SK-N-SH (cell line): ENCODE results near the gene LMNTD2. TPM values are rescaled to one million over a fixed set of nuclear protein-coding genes. Genes with fewer than 3 reads are reported as not detected.

Experiments
- CTCF ChIA-PET: fragments of 300-600, 350-600 bp; formaldehyde crosslinking; extraction: SDS; loops from one replicate; lab custom pipeline; 2021; lab: Yijun Ruan, JAX
- POLR2A ChIA-PET: fragments of 350-600 bp; sonication (Branson Sonifier 250); formaldehyde crosslinking; extraction: SDS; loops from one replicate; lab custom pipeline; 2020; ENCODE audit warnings: antibody characterized with exemption, inconsistent platforms; lab: Yijun Ruan, JAX
- DNase-seq: peaks from one replicate; pipeline ENCODE4 v3.0.0; 2012
- H2AFZ ChIP-seq: fragments of 200-600 bp; sonication (generic); 2 replicates; pipeline ENCODE4 v1.8.1; 2016; ENCODE audit warnings: antibody characterized with exemption, mild to moderate bottlenecking, low read depth
- H3F3A ChIP-seq: fragments of 200-600 bp; sonication (generic); replicated peaks from 2 replicates; pipeline ENCODE3; 2016; ENCODE audit warnings: antibody characterized with exemption, mild to moderate bottlenecking; ENCODE audit not compliant: insufficient read depth
- H3K27ac ChIP-seq, 2 experiments: fragments of 200-500 bp in 1 of 2; fragments of 200-600 bp in 1 of 2; sonication (Bioruptor generic) in 1 of 2; sonication (generic), shearing (Covaris generic) in 1 of 2; 2 replicates each; pipeline versions ENCODE4 v1.5.1 to v1.6.1; 2014 to 2016; ENCODE audit warnings: low read depth in 2 of 2, inconsistent platforms in 1 of 2, low read length in 1 of 2, mild to moderate bottlenecking in 1 of 2, mixed read lengths in 1 of 2
- H3K27me3 ChIP-seq: fragments of 200-600 bp; sonication (generic), shearing (Covaris generic); 2 replicates; pipeline ENCODE4 v1.6.1; 2016; ENCODE audit warnings: mixed run types; ENCODE audit not compliant: insufficient read depth
- H3K36me3 ChIP-seq, 2 experiments: fragments of 200-500 bp in 1 of 2; fragments of 200-600 bp in 1 of 2; sonication (Bioruptor generic) in 1 of 2; sonication (generic) in 1 of 2; replicated peaks in 1 of 2; 2 replicates each; pipeline versions ENCODE3 to v1.5.1; 2014 to 2016; ENCODE audit warnings: low read length in 1 of 2, mild to moderate bottlenecking in 1 of 2; ENCODE audit not compliant: insufficient read depth in 2 of 2, control insufficient read depth in 1 of 2
- H3K4me1 ChIP-seq, 2 experiments: fragments of 200-500 bp in 1 of 2; fragments of 200-600 bp in 1 of 2; sonication (Bioruptor generic) in 1 of 2; sonication (generic), shearing (Covaris generic) in 1 of 2; 2 replicates each; pipeline versions ENCODE4 v1.5.1 to v1.6.1; 2014 to 2016; ENCODE audit warnings: low read depth in 1 of 2, low read length in 1 of 2, mixed run types in 1 of 2; ENCODE audit not compliant: insufficient read depth in 2 of 2, control insufficient read depth in 1 of 2
- H3K4me2 ChIP-seq: fragments of 200-600 bp; sonication (generic), shearing (Covaris generic); 2 replicates; pipeline ENCODE4 v1.6.1; 2017; ENCODE audit warnings: mixed run types
- H3K4me3 ChIP-seq, 2 experiments: fragments of 200-500 bp in 1 of 2; fragments of 200-600 bp in 1 of 2; sonication (Bioruptor generic) in 1 of 2; sonication (generic), shearing (Covaris generic) in 1 of 2; 2 replicates each; pipeline versions ENCODE4 v1.5.1 to v1.8.1; 2014 to 2016; ENCODE audit warnings: low read depth in 2 of 2, inconsistent platforms in 1 of 2, low read length in 1 of 2, mild to moderate bottlenecking in 1 of 2, mixed read lengths in 1 of 2, moderate library complexity in 1 of 2
- H3K79me2 ChIP-seq: fragments of 200-600 bp; sonication (generic); 2 replicates; pipeline ENCODE4 v1.8.1; 2017; ENCODE audit warnings: mild to moderate bottlenecking; ENCODE audit not compliant: insufficient read depth
- H3K9ac ChIP-seq: fragments of 200-600 bp; sonication (generic); 2 replicates; pipeline ENCODE4 v1.6.1; 2017; ENCODE audit warnings: mixed run types
- H3K9me2 ChIP-seq: fragments of 200-600 bp; sonication (generic); 2 replicates; pipeline ENCODE4 v1.6.1; 2017; ENCODE audit warnings: mixed run types
- H3K9me3 ChIP-seq: fragments of 200-600 bp; sonication (generic); 2 replicates; pipeline ENCODE4 v1.6.1; 2017; ENCODE audit warnings: mixed run types, mild to moderate bottlenecking, moderate library complexity
- H4K20me1 ChIP-seq: fragments of 200-600 bp; sonication (generic); 2 replicates; pipeline ENCODE4 v1.6.1; 2017; ENCODE audit warnings: mild to moderate bottlenecking, mixed run types; ENCODE audit not compliant: insufficient read depth
- EP300 ChIP-seq, 2 experiments: IDR thresholded peaks; 2 replicates each; pipeline versions ENCODE4 v1.4.0 to v1.6.1; 2012; ENCODE audit warnings: borderline replicate concordance in 1 of 2, low read depth in 1 of 2, low read length in 1 of 2
- EZH2phosphoT487 ChIP-seq: fragments of 200-600 bp; sonication (generic); IDR thresholded peaks from 2 replicates; pipeline ENCODE4 v1.6.1; 2017; ENCODE audit warnings: low read depth, mixed run types, mild to moderate bottlenecking, antibody characterized with exemption, moderate library complexity, borderline replicate concordance
- FOSL2 ChIP-seq: IDR thresholded peaks from 2 replicates; pipeline ENCODE4 v1.4.0; 2012; ENCODE audit warnings: low read depth, mild to moderate bottlenecking, moderate library complexity, borderline replicate concordance
- FOXJ3 ChIP-seq: sonication (generic); formaldehyde crosslinking; IDR thresholded peaks from 2 replicates; pipeline ENCODE4 v1.5.1; 2020; ENCODE audit warnings: mild to moderate bottlenecking, missing genetic modification reagents
- GABPA ChIP-seq: IDR thresholded peaks from 2 replicates; pipeline ENCODE4 v1.4.0; 2012; ENCODE audit warnings: low read depth, mild to moderate bottlenecking
- IRF3 ChIP-seq: fragments of 150-350 bp; IDR thresholded peaks from 2 replicates; pipeline ENCODE4 v1.6.1; 2016; ENCODE audit warnings: mild to moderate bottlenecking, low read depth, low read length
- JUND ChIP-seq: IDR thresholded peaks from 2 replicates; pipeline ENCODE4 v1.4.0; 2012
- MEF2A ChIP-seq: IDR thresholded peaks from 2 replicates; pipeline ENCODE4 v1.4.0; 2012; ENCODE audit warnings: low read depth, borderline replicate concordance
- NFIC ChIP-seq: IDR thresholded peaks from 2 replicates; pipeline ENCODE4 v1.4.0; 2012; ENCODE audit warnings: borderline replicate concordance
- RAD21 ChIP-seq: IDR thresholded peaks from 2 replicates; pipeline ENCODE4 v1.6.1; 2012; ENCODE audit warnings: mild to moderate bottlenecking, low read length
- RXRA ChIP-seq: IDR thresholded peaks from 2 replicates; pipeline ENCODE4 v1.4.0; 2012; ENCODE audit warnings: low read depth, mild to moderate bottlenecking, borderline replicate concordance
- SMC3 ChIP-seq: IDR thresholded peaks from 2 replicates; pipeline ENCODE4 v1.6.1; 2012; ENCODE audit warnings: low read depth, low read length, improper control_type of control experiment
- TAF1 ChIP-seq: IDR thresholded peaks from 2 replicates; pipeline ENCODE4 v1.6.1; 2012; ENCODE audit warnings: low read depth, mild to moderate bottlenecking, low read length, moderate library complexity, borderline replicate concordance
- TCF12 ChIP-seq: IDR thresholded peaks from 2 replicates; pipeline ENCODE4 v1.4.0; 2012
- TEAD4 ChIP-seq: IDR thresholded peaks from 2 replicates; pipeline ENCODE4 v1.4.0; 2012; ENCODE audit warnings: mild to moderate bottlenecking, borderline replicate concordance; ENCODE audit not compliant: insufficient read depth
- YY1 ChIP-seq: IDR thresholded peaks from 2 replicates; pipeline ENCODE4 v1.4.0; 2012; ENCODE audit warnings: low read depth, mild to moderate bottlenecking
- WGBS: methylation state at CpG from one replicate; pipeline ENCODE4 v1.1.6; 2017; ENCODE audit warnings: low lambda C conversion rate; 5-methylcytosine and 5-hydroxymethylcytosine counted together
- polyA plus RNA-seq, 3 experiments: library from polyadenylated mRNA; depleted of rRNA; stranded (reverse); fragments of >200 nt; gene quantifications; 2 replicates each; pipeline ENCODE4 v1.2.3, GENCODE V29; 2012
- TF ChIP-seq, protein P1 (sequence below): IDR thresholded peaks from 2 replicates; pipeline ENCODE4 v1.6.1; 2012; ENCODE audit warnings: mild to moderate bottlenecking, low read depth, low read length, moderate library complexity
- TF ChIP-seq, protein P2 (sequence below): fragments of 150-350 bp; IDR thresholded peaks from 2 replicates; pipeline ENCODE4 v1.6.1; 2017; ENCODE audit warnings: antibody characterized with exemption, low read length, low read depth, borderline replicate concordance
- TF ChIP-seq, protein P3 (sequence below): IDR thresholded peaks from 2 replicates; pipeline ENCODE4 v1.4.0; 2012; ENCODE audit warnings: low read depth, borderline replicate concordance
- TF ChIP-seq, protein P4 (sequence below): IDR thresholded peaks from 2 replicates; pipeline ENCODE4; 2012

Gene LMNTD2
- polyA plus RNA-seq, 1 of the 3 experiments (the other 2 are of a cell fraction): 2.4 TPM

- no peak overlapping the region for H3K27ac ChIP-seq
- 83% methylated on average over 1 of the region's 19 CpGs for WGBS
- H2AFZ ChIP-seq: no peak overlapping the region
- H3K79me2 ChIP-seq: peaks cover 15% of the 10 kb centered on the region
- POLR2A ChIA-PET: no interaction called here
- H3K9me3 ChIP-seq: no peaks in the 10 kb centered on the region
- no peaks in the 10 kb centered on the region for H3K27me3 ChIP-seq
- peaks cover 10% of the 10 kb centered on the region; the same call in 1 of the 2 replicates for H4K20me1 ChIP-seq
- H3K4me2 ChIP-seq: no peak overlapping the region
- TF ChIP-seq, protein P1, sequence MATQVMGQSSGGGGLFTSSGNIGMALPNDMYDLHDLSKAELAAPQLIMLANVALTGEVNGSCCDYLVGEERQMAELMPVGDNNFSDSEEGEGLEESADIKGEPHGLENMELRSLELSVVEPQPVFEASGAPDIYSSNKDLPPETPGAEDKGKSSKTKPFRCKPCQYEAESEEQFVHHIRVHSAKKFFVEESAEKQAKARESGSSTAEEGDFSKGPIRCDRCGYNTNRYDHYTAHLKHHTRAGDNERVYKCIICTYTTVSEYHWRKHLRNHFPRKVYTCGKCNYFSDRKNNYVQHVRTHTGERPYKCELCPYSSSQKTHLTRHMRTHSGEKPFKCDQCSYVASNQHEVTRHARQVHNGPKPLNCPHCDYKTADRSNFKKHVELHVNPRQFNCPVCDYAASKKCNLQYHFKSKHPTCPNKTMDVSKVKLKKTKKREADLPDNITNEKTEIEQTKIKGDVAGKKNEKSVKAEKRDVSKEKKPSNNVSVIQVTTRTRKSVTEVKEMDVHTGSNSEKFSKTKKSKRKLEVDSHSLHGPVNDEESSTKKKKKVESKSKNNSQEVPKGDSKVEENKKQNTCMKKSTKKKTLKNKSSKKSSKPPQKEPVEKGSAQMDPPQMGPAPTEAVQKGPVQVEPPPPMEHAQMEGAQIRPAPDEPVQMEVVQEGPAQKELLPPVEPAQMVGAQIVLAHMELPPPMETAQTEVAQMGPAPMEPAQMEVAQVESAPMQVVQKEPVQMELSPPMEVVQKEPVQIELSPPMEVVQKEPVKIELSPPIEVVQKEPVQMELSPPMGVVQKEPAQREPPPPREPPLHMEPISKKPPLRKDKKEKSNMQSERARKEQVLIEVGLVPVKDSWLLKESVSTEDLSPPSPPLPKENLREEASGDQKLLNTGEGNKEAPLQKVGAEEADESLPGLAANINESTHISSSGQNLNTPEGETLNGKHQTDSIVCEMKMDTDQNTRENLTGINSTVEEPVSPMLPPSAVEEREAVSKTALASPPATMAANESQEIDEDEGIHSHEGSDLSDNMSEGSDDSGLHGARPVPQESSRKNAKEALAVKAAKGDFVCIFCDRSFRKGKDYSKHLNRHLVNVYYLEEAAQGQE: no peak
- TF ChIP-seq FOSL2 (no peak), EP300 (IDR thresholded peaks at IDR 0.05; ENCODE audit: borderline replicate concordance in 1 of 2, low read depth in 1 of 2, low read length in 1 of 2) (no peak), RAD21 (no peak), EZH2phosphoT487 (no peak), IRF3 (no peak), YY1 (no peak), TEAD4 (no peak), JUND (no peak), SMC3 (no peak), TCF12 (no peak), MEF2A (no peak), TAF1 (no peak), NFIC (no peak), FOXJ3 (CRISPR knock-in tag) (no peak), GABPA (no peak), RXRA (no peak)
- TF ChIP-seq, protein P2, sequence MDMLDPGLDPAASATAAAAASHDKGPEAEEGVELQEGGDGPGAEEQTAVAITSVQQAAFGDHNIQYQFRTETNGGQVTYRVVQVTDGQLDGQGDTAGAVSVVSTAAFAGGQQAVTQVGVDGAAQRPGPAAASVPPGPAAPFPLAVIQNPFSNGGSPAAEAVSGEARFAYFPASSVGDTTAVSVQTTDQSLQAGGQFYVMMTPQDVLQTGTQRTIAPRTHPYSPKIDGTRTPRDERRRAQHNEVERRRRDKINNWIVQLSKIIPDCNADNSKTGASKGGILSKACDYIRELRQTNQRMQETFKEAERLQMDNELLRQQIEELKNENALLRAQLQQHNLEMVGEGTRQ: no peak
- TF ChIP-seq, protein P3, sequence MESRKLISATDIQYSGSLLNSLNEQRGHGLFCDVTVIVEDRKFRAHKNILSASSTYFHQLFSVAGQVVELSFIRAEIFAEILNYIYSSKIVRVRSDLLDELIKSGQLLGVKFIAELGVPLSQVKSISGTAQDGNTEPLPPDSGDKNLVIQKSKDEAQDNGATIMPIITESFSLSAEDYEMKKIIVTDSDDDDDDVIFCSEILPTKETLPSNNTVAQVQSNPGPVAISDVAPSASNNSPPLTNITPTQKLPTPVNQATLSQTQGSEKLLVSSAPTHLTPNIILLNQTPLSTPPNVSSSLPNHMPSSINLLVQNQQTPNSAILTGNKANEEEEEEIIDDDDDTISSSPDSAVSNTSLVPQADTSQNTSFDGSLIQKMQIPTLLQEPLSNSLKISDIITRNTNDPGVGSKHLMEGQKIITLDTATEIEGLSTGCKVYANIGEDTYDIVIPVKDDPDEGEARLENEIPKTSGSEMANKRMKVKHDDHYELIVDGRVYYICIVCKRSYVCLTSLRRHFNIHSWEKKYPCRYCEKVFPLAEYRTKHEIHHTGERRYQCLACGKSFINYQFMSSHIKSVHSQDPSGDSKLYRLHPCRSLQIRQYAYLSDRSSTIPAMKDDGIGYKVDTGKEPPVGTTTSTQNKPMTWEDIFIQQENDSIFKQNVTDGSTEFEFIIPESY: no peak
- TF ChIP-seq, protein P4, sequence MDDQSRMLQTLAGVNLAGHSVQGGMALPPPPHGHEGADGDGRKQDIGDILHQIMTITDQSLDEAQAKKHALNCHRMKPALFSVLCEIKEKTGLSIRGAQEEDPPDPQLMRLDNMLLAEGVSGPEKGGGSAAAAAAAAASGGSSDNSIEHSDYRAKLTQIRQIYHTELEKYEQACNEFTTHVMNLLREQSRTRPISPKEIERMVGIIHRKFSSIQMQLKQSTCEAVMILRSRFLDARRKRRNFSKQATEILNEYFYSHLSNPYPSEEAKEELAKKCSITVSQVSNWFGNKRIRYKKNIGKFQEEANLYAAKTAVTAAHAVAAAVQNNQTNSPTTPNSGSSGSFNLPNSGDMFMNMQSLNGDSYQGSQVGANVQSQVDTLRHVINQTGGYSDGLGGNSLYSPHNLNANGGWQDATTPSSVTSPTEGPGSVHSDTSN: no peak
- H3F3A ChIP-seq: no peaks in the 10 kb centered on the region
- H3K9me2 ChIP-seq: no peaks in the 10 kb centered on the region
- no peak overlapping the region for H3K4me3 ChIP-seq
- peaks cover 0 to 10% of the 10 kb centered on the region in 2 experiments for H3K36me3 ChIP-seq
- H3K9ac ChIP-seq: no peak overlapping the region
- peaks cover 0 to 12% of the 10 kb centered on the region in 2 experiments; a peak in 1 of 4 replicates for H3K4me1 ChIP-seq
- DNase-seq: no peak
- CTCF ChIA-PET: no interaction called here
Measured at GRCh38 chr11:537622-538430, 22.7 kb downstream of the LMNTD2 start.
